Left ventricle myocardium inferior (tissue), 1 donor: Measurements from ENCODE around the gene CCRL2. TPM values are rescaled to one million over a fixed set of nuclear protein-coding genes. Genes with fewer than 3 reads are reported as not detected.
A peak's percentile ranks its signal among the peaks of the same experiment; 100 is the strongest.

Source experiments
- DNase-seq: peaks from one replicate; pipeline ENCODE4 v3.0.0-alpha.2; 2020
- H3K27ac ChIP-seq: fragments of 200-600 bp; replicated peaks from 2 replicates; pipeline ENCODE4 v1.8.0; 2021
- H3K27me3 ChIP-seq: fragments of 200-600 bp; 2 replicates; pipeline ENCODE4 v1.8.0; 2021; ENCODE audit warnings: low read depth
- H3K36me3 ChIP-seq: fragments of 200-600 bp; 2 replicates; pipeline ENCODE4 v1.8.0; 2021
- H3K4me1 ChIP-seq: fragments of 200-600 bp; 2 replicates; pipeline ENCODE4 v1.8.0; 2021
- H3K4me3 ChIP-seq: fragments of 200-600 bp; 2 replicates; pipeline ENCODE4 v1.8.0; 2021; ENCODE audit warnings: mild to moderate bottlenecking, moderate library complexity
- H3K9me3 ChIP-seq: fragments of 200-600 bp; replicated peaks from 2 replicates; pipeline ENCODE4 v1.8.0; 2021
- intact Hi-C: fragments of 100-400 bp; cut with micrococcal nuclease; formaldehyde crosslinking; loops from one replicate; pipeline ENCODE4 v1.11.0; 2022
- total RNA-seq: library from RNA; stranded (reverse); fragmentation: NEBNext Ultra II Directional; extraction: Animal tissue kit (Norgen Biotek cat#: 25700); gene quantifications from one replicate; pipeline ENCODE4 v1.2.1, GENCODE V29; 2021
- TF ChIP-seq, protein P1 (sequence below): fragments of 200-600 bp; IDR thresholded peaks from 2 replicates; pipeline ENCODE4 v1.8.0; 2021; ENCODE audit warnings: antibody characterized with exemption, mild to moderate bottlenecking, borderline replicate concordance
- donor health status: DM: no; HTN: yes; CAD: no; lungs with severe emphysema.

CCRL2 gene
- total RNA-seq, 1 donor from 2014 or later: 1.5 TPM

- DNase-seq: no peak
- intact Hi-C loops: no loop called here
- H3K27ac ChIP-seq: no peak overlapping the region
- no peaks in the 10 kb centered on the region for H3K9me3 ChIP-seq
- TF ChIP-seq, protein P1, sequence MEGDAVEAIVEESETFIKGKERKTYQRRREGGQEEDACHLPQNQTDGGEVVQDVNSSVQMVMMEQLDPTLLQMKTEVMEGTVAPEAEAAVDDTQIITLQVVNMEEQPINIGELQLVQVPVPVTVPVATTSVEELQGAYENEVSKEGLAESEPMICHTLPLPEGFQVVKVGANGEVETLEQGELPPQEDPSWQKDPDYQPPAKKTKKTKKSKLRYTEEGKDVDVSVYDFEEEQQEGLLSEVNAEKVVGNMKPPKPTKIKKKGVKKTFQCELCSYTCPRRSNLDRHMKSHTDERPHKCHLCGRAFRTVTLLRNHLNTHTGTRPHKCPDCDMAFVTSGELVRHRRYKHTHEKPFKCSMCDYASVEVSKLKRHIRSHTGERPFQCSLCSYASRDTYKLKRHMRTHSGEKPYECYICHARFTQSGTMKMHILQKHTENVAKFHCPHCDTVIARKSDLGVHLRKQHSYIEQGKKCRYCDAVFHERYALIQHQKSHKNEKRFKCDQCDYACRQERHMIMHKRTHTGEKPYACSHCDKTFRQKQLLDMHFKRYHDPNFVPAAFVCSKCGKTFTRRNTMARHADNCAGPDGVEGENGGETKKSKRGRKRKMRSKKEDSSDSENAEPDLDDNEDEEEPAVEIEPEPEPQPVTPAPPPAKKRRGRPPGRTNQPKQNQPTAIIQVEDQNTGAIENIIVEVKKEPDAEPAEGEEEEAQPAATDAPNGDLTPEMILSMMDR: no peak
- no peak overlapping the region for H3K4me3 ChIP-seq
- H3K4me1 ChIP-seq: peaks cover 75% of the 10 kb centered on the region
- H3K27me3 ChIP-seq: no peaks in the 10 kb centered on the region
- H3K36me3 ChIP-seq: no peaks in the 10 kb centered on the region
These were observed 7.7 kb downstream of the CCRL2 start for GRCh38 chr3:46414739-46415138.

- Histone ChIP-seq H3K27ac (peak overlapping the region; percentile 48), H3K9me3 (no peaks in the 10 kb centered on the region), H3K36me3 (no peaks in the 10 kb centered on the region), H3K27me3 (no peaks in the 10 kb centered on the region), H3K4me3 (no peak overlapping the region), H3K4me1 (peaks cover 60% of the 10 kb centered on the region)
- TF ChIP-seq, protein P1: no peak
- intact Hi-C loops: no loop called here
- DNase-seq: no peak
These were observed 9.2 kb downstream of the CCRL2 start for GRCh38 chr3:46416125-46416810.

DNA sequence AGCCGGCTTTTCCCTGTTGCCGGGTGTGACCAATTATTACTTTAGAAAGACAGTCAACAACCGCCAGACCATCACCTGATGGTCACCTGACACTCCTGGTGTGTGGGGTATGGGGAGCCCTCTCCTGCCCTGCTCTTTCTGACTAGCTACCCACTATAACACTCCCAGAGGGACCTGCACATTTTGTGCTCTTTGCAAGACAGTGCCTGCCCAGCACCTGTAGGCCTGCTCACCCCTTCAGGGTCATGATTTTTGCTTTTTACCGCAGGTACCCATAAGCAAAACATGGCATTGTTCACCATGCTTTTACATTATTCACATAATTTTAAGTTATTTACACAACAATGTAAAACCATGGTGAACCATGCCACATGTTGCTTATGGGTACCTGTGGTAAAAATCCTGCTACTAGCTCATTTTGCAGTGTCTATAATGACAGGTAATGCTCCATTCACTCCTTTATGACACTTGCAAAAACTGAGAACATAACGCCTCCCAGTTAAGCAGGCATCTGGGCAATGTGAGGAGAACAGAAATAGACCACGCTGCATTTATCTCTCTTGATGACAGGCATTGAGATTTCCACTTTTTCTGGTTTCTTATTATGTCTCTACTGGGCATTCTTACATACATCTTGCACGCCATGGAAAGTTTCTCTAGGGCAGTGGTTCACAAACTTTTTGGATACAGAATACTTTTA lies 9.9 kb downstream of the CCRL2 start:
- no peaks in the 10 kb centered on the region for H3K27me3 ChIP-seq
- intact Hi-C loops: no loop called here
- peak overlapping the region; percentile 48 for H3K27ac ChIP-seq
- TF ChIP-seq, protein P1: no peak
- DNase-seq: no peak
- no peaks in the 10 kb centered on the region for H3K9me3 ChIP-seq
- no peaks in the 10 kb centered on the region for H3K36me3 ChIP-seq
- H3K4me3 ChIP-seq: no peak overlapping the region
- H3K4me1 ChIP-seq: peaks cover 53% of the 10 kb centered on the region

GRCh38 chr3:46417841-46418611 lies 11.0 kb downstream of the CCRL2 start:
- intact Hi-C loops: no loop called here

DNA sequence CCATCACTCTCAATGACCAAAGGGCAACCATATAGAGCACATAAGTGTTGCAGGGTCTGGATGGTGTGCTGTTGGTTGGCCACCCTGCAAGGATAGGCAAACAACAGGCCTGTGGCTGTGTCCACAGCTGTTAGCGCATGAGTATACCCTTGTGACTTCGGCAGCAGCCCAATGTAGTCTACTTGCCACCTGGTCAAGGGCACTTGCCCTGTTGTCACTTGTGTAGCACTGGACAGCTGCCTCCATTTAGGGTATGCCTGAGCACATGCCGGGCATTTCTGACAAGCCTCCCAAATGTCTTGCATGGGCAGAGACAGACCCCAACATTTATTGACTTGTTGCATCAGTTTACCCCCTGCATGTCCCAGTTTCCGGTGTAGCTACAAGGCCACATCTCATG lies 12.8 kb downstream of the CCRL2 start:
- TF ChIP-seq, protein P1: no peak
- Histone ChIP-seq H3K9me3 (no peaks in the 10 kb centered on the region), H3K36me3 (no peaks in the 10 kb centered on the region), H3K27me3 (no peaks in the 10 kb centered on the region), H3K4me1 (peaks cover 27% of the 10 kb centered on the region), H3K27ac (no peak overlapping the region), H3K4me3 (no peak overlapping the region)
- intact Hi-C loops: no loop called here
- DNase-seq: no peak

More at GRCh38 chr3:46417841-46418611, 11.0 kb downstream of the CCRL2 start:
- Histone ChIP-seq H3K4me1 (peaks cover 43% of the 10 kb centered on the region), H3K9me3 (no peaks in the 10 kb centered on the region), H3K36me3 (no peaks in the 10 kb centered on the region), H3K27me3 (no peaks in the 10 kb centered on the region), H3K4me3 (no peak overlapping the region), H3K27ac (no peak overlapping the region)
- DNase-seq: no peak
- TF ChIP-seq, protein P1: no peak
